Liver (tissue), 9 donors: Measurements from ENCODE around the gene CHST14. TPM values are rescaled to one million over a fixed set of nuclear protein-coding genes. Genes with fewer than 3 reads are reported as not detected.

Experiments
- DNase-seq: peaks from one replicate; pipeline ENCODE4 v3.0.0-alpha.2; 2017; ENCODE audit warnings: low spot score
- H3K27ac ChIP-seq, 2 donors: one replicate each; pipeline ENCODE4 v1.7.0; 2013; ENCODE audit warnings: inconsistent platforms in 2 of 2, low read length in 2 of 2, control low read depth in 1 of 2, low read depth in 1 of 2, mild to moderate bottlenecking in 1 of 2
- H3K27me3 ChIP-seq, 4 donors: one replicate each; pipeline versions ENCODE4 v1.6.1 to v1.7.0; 2013; ENCODE audit warnings: low read length in 3 of 4, inconsistent platforms in 1 of 4, mild to moderate bottlenecking in 1 of 4, moderate library complexity in 1 of 4; ENCODE audit not compliant: control insufficient read depth in 4 of 4, insufficient read depth in 4 of 4
- H3K36me3 ChIP-seq, 4 donors: one replicate each; pipeline versions ENCODE4 v1.6.1 to v1.7.0; 2013; ENCODE audit warnings: low read length in 3 of 4, mild to moderate bottlenecking in 3 of 4, low read depth in 1 of 4, moderate library complexity in 1 of 4; ENCODE audit not compliant: control insufficient read depth in 4 of 4, insufficient read depth in 3 of 4
- H3K4me1 ChIP-seq, 4 donors: one replicate each; pipeline versions ENCODE4 v1.6.1 to v1.7.0; 2013; ENCODE audit warnings: low read length in 3 of 4, mild to moderate bottlenecking in 3 of 4, moderate library complexity in 1 of 4; ENCODE audit not compliant: control insufficient read depth in 4 of 4, insufficient read depth in 4 of 4
- H3K4me3 ChIP-seq, 3 donors: one replicate each; pipeline versions ENCODE4 v1.6.1 to v1.7.0; 2013; ENCODE audit warnings: low read length in 3 of 3, control low read depth in 1 of 3, low read depth in 1 of 3, mild to moderate bottlenecking in 1 of 3
- H3K9ac ChIP-seq, 2 donors: one replicate each; pipeline ENCODE4 v1.7.0; 2013; ENCODE audit warnings: low read length in 2 of 2, mild to moderate bottlenecking in 2 of 2, moderate library complexity in 2 of 2, control low read depth in 1 of 2, low read depth in 1 of 2
- H3K9me3 ChIP-seq, 4 donors: one replicate each; pipeline versions ENCODE4 v1.6.1 to v1.7.0; 2013; ENCODE audit warnings: low read length in 3 of 4; ENCODE audit not compliant: control insufficient read depth in 4 of 4
- ATF3 ChIP-seq: IDR thresholded peaks from 2 replicates; pipeline ENCODE4 v1.6.1; 2016; ENCODE audit warnings: antibody characterized with exemption
- CTCF ChIP-seq: fragments of 150-350 bp; IDR thresholded peaks from 2 replicates; pipeline ENCODE4 v1.5.1; 2017; ENCODE audit warnings: improper control_type of control experiment, low read depth, low read length; ENCODE audit not compliant: missing input control
- EGR1 ChIP-seq, 2 donors: IDR thresholded peaks; 2 replicates each; pipeline ENCODE4 v1.6.1; 2016 to 2018; ENCODE audit warnings: antibody characterized with exemption in 2 of 2, low read depth in 2 of 2
- FOXA1 ChIP-seq: IDR thresholded peaks from 2 replicates; pipeline ENCODE4 v1.6.1; 2016; ENCODE audit warnings: antibody characterized with exemption
- FOXA2 ChIP-seq: IDR thresholded peaks from 2 replicates; pipeline ENCODE4 v1.6.1; 2016; ENCODE audit warnings: antibody characterized with exemption
- GABPA ChIP-seq, 2 donors: IDR thresholded peaks in 1 of 2; conservative IDR thresholded peaks in 1 of 2; 2 replicates each; pipeline ENCODE4 v1.6.1; 2016; ENCODE audit warnings: antibody characterized with exemption in 2 of 2, mild to moderate bottlenecking in 1 of 2, moderate library complexity in 1 of 2
- HNF4A ChIP-seq, 2 donors: conservative IDR thresholded peaks; 2 replicates each; pipeline ENCODE4 v1.6.1; 2016; ENCODE audit warnings: antibody characterized with exemption in 2 of 2, mild to moderate bottlenecking in 2 of 2
- HNF4G ChIP-seq: IDR thresholded peaks from 2 replicates; pipeline ENCODE4 v1.6.1; 2016; ENCODE audit warnings: antibody characterized with exemption
- JUND ChIP-seq, 2 donors: IDR thresholded peaks; 2 replicates each; pipeline ENCODE4 v1.6.1; 2016; ENCODE audit warnings: antibody characterized with exemption in 2 of 2
- MAX ChIP-seq: IDR thresholded peaks from 2 replicates; pipeline ENCODE4 v1.6.1; 2016; ENCODE audit warnings: antibody characterized with exemption
- NR2F2 ChIP-seq: IDR thresholded peaks from 2 replicates; pipeline ENCODE4 v1.6.1; 2016; ENCODE audit warnings: antibody characterized with exemption
- RAD21 ChIP-seq, 2 donors: IDR thresholded peaks; 2 replicates each; pipeline ENCODE4 v1.6.1; 2016; ENCODE audit warnings: antibody characterized with exemption in 2 of 2, mild to moderate bottlenecking in 2 of 2
- REST ChIP-seq: IDR thresholded peaks from 2 replicates; pipeline ENCODE4 v1.6.1; 2016; ENCODE audit warnings: antibody characterized with exemption, mild to moderate bottlenecking
- RXRA ChIP-seq, 2 donors: IDR thresholded peaks; 2 replicates each; pipeline ENCODE4 v1.6.1; 2017 to 2018; ENCODE audit warnings: antibody characterized with exemption in 2 of 2, mild to moderate bottlenecking in 1 of 2
- SP1 ChIP-seq: IDR thresholded peaks from 2 replicates; pipeline ENCODE4 v1.6.1; 2018; ENCODE audit warnings: antibody characterized with exemption, mild to moderate bottlenecking
- TAF1 ChIP-seq: conservative IDR thresholded peaks from 2 replicates; pipeline ENCODE4 v1.6.1; 2016; ENCODE audit warnings: antibody characterized with exemption, mild to moderate bottlenecking
- YY1 ChIP-seq: IDR thresholded peaks from 2 replicates; pipeline ENCODE4 v1.6.1; 2016; ENCODE audit warnings: antibody characterized with exemption, mild to moderate bottlenecking
- ZBTB33 ChIP-seq: IDR thresholded peaks from 2 replicates; pipeline ENCODE4 v1.6.1; 2016; ENCODE audit warnings: antibody characterized with exemption
- WGBS: extraction: QIAGEN DNeasy Blood & Tissue Kit; methylation state at CpG from one replicate; pipeline ENCODE4 v1.1.7; 2013; 5-methylcytosine and 5-hydroxymethylcytosine counted together
- polyA plus RNA-seq, 2 donors: library from polyadenylated mRNA; stranded (reverse) in 1 of 2; unstranded in 1 of 2; fragments of 200-250 nt in 1 of 2; fragments of >200 nt in 1 of 2; fragmentation: Nextera tagmentation in 1 of 2; extraction: Ambion mirVana in 1 of 2; gene quantifications; one replicate each; pipeline versions ENCODE4 v1.2.1 to v1.2.3, GENCODE V29; 2013 to 2015
- total RNA-seq, 2 donors: library from RNA; depleted of rRNA; stranded (reverse); fragments of >200 nt; gene quantifications; one replicate each; pipeline ENCODE4 v1.2.3, GENCODE V29; 2014
- donor health status: healthy.
- donor health status: healthy.
- donor health status: healthy.
- donor health status: healthy.
- donor health status: healthy.

Gene CHST14
- total and polyA plus RNA-seq, 4 donors, result 2.3 to 5.3 (median 3.1) TPM

GRCh38 chr15:40424483-40425115, 46.2 kb upstream of the CHST14 start:
- DNase-seq, result no peak
- Histone ChIP-seq H3K4me3 (no peak overlapping the region), H3K4me1 (peaks cover 7 to 24% (median 21%) of the 10 kb centered on the region in 4 donors), H3K36me3 (no peaks in the 10 kb centered on the region), H3K27me3 (no peaks in the 10 kb centered on the region), H3K27ac (no peak overlapping the region), H3K9ac (no peak overlapping the region), H3K9me3 (no peaks in the 10 kb centered on the region)
- TF ChIP-seq ATF3, result no peak
- no peak for TF ChIP-seq HNF4G
- no peak for TF ChIP-seq REST
- no peak for TF ChIP-seq SP1
- TF ChIP-seq NR2F2, result no peak
- no peak for TF ChIP-seq FOXA1
- no peak for TF ChIP-seq MAX
- no peak for TF ChIP-seq RAD21 (IDR thresholded peaks at IDR 0.05)
- TF ChIP-seq RXRA (IDR thresholded peaks at IDR 0.05), result no peak
- TF ChIP-seq CTCF, result no peak
- TF ChIP-seq HNF4A (conservative IDR thresholded peaks at IDR 0.05), result no peak
- TF ChIP-seq JUND (IDR thresholded peaks at IDR 0.05), result no peak
- TF ChIP-seq YY1, result no peak
- no peak for TF ChIP-seq TAF1
- no peak for TF ChIP-seq FOXA2
- TF ChIP-seq GABPA (IDR thresholded peaks at IDR 0.05 in 1 of 2, conservative IDR thresholded peaks at IDR 0.05 in 1 of 2), result no peak
- no peak for TF ChIP-seq EGR1 (IDR thresholded peaks at IDR 0.05; ENCODE audit: low read depth in 2 of 2)
- no peak for TF ChIP-seq ZBTB33
- 90% methylated on average over 6 of the region's 6 CpGs for WGBS
